ENCODE data around the gene SOD2.
A peak's percentile ranks its signal among the peaks of the same experiment; 100 is the strongest.
"Not testable (repeated sequence)": the region's sequence is repeated elsewhere in the genome, so short reads cannot be mapped to it uniquely, and the experiment has no call there.

The SOD2 gene

DNA sequence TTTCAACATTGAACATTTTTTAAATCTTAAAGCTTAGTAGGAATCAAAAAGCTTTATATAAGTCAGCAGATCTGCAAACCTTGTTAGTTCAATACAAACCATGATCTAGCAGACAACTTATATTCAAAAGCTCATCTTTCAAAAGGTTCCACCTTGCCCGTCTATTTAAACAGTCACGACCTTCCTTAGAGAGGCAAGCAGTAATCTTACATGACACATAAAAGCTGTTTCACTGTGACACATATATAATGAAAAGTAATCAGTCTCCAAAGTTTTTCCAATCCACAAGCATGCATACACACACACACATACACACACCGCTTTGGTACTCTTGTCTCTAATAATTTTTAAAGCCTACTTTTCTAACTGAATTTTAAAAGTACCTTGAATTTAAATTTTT is 12.9 kb downstream of the SOD2 start:
- DNase-seq: no peak

DNA sequence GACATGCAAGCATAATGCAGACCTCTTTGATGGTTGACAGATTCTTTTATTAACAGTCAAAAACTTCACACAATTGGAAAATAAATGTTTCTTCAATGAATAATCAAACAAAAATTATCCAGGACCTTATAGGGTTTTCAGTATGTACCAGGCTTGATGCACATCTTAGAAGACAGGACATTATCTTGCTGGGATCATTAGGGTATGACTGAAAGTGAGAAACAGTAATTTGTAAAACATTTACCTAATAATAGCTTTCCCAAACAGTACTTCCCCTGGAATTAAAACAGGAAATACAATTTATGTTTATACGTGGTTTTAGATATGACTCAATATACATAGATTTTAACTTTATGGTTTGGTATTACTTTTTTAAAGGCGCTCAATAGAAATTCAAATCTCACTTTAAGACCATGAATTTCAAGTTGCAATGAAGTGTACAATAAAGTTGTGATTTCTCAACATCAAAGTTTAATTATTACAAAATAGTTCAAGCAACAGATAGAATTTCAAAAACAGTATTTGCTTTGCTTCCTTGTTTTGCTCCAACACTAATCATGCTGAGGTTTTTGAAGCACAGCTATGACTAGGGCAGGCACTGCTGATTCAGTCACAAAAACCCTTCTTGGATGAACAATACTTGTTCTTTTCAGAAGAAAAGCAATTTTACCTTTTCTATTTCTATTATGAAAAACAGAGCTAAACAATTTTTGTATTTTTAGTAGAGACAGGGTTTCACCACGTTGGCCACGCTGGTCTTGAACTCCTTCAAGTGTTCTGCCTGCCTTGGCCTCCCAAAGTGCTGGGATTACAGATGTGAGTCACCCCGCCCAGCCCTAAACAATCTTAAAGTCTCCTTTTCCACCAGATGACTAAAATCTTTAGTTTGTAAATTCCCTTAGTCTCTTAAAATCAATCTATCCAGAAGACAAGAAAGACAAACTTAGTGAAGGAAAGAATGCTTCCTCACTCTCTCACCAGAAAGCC is 13.7 kb downstream of the SOD2 start:
- DNase-seq: peak; percentile 23

DNA sequence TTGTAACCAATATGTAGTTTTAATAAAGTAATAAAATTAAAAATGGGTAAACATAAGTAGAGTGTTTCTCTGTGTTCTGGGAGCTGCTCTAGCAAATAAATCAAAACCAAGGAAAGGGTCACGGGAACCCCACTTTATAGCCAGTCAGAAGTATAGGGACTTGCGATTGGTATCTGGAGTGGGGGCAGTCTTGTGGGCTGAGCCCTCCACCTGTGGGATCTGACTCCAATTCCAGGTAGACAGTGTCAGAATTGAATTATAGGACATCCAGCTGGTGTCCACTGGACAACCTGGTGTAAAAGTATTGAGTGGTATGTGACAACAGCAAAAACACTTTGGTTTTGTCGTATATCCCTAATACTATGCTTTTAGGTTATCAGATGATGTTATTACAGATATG is 14.5 kb downstream of the SOD2 start:
- no peak for DNase-seq

DNA sequence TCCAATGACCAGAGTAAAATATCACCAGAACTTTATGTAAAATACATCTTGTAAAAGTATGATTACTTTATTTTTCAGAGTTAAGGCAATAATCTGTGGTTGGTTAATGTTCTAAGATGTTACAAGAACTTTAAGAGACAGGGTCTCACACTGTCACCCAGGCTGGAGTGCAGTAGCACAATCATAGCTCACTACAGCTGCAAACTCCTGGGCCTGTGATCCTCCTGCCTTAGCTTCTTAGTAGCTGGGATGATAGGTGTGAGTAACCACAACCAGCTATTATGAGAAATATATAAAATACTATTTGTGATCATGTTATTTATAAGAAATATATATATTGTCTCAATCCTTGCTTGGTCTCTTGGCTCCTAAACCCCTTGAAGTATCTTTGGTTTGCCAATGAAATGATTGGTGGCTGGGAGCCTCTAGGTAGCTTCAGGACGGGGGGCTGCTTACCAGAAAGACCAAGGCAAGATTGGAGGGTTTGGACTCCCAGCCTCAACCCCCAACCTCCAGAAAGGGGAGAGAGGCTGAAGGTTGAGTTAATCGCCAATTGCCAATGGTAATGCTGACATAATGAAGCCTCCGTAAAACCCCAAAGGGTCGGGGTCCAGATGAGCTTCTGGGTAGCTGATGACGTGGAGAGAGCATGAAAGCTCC is 15.4 kb downstream of the SOD2 start:
- no peak for DNase-seq

DNA sequence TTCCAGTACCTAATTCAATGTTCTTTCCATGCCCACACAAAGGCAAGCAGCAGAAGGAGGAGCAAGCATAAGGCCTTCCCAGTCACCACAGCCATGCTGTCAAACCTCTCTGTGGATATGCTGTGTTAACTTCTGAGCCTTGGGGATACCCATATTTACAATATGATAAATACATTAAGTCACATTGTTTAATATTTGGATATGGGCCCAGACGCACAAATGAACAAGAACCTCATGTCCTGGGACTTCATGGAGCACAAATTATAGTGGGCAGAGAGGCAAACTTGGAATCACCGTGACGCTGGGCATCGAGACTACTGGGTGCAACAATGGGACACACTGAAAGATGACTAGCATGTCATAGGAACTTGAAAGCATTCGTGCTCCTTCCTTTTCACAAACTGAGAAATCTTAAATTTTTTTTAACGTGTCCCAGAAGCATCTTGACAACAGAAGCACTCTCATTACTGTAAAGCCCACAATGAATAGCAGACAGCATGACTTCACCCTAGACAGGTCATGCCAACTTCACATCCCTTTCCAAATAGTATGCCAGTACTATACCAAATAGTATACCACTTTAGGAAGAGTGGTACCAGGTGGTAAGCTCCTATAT is 16.0 kb downstream of the SOD2 start:
- DNase-seq: no peak

DNA sequence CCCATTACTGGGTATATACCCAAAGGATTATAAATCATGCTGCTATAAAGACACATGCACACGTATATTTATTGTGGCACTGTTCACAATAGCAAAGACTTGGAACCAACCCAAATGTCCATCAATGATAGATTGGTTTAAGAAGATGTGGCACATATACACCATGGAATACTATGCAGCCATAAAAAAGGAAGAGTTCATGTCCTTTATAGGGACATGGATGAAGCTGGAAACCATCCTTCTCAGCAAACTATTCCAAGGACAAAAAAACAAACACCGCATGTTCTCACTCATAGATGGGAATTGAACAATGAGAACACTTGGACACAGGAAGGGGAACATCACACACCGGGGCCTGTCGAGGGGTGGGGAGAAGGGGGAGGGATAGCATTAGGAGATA is 16.8 kb downstream of the SOD2 start:
- not testable (repeated sequence) for DNase-seq

DNA sequence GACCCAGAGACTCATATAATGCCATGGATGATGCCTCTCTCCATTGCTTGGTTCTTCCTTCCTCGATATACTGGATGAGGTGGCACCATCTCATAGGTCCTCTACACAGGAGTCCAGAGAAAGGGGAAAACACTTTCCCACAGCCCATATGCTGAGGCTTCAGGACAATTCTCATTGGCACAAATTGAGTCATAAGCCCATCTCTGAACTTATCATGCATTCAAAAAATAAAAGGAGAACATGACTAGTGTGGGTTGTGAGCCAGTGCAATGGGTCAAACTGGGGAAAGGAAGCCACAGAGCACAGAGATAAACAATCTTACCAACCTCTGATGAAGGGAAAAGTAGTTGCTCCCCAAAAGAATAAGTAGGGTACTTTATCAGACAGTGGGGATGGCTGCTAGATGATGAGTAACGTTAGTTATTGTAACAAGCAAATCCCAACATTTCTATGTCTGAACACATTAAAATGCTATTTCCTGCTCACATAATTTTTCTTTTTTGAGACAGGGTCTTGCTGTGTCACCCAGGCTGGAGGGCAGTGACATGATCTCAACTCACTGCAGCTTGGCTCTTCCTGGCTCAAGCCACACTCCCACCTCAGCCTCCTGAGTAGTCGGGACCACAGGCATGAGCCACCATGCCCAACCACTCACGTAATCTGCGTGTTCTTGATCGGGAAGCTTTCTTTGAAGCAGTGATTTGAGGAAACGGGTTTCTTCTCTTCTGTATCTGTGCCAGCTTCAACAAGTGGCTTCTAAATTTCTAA is 27.0 kb downstream of the SOD2 start:
- no peak for DNase-seq

DNA sequence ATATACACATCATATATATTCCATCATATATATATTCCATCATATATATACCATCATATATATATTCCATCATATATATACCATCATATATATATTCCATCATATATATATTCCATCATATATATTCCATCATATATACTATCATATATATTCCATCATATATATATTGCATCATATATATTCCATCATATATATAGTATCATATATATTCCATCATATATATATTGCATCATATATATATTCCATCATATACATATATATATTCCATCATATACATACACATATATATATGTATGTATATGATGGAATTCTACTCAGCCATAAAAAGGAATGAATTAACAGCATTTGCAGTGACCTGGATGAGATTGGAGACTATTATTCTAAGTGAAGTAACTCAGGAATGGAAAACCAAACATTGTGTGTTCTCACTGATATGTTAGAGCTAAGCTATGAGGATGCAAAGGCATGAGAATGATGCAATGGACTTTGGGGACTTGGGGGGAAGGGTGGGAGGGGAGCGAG is 29.6 kb downstream of the SOD2 start:
- not testable (repeated sequence) for DNase-seq

DNA sequence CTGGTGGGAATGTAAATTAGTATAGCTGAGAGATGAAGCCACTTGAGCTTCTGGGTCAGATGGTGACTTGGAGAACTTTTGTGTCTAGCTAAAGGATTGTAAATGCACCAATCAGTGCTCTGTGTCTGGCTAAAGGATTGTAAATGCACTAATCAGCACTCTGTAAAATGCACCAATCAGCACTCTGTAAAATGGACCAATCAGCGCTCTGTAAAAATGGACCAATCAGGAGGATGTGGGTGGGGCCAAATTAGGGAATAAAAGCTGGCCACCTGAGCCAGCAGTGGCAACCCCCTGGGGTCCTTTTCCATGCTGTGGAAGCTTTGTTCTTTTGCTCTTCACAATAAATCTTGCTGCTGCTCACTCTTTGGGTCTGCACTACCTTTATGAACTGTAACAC is 31.1 kb downstream of the SOD2 start:
- not testable (repeated sequence) for DNase-seq

DNA sequence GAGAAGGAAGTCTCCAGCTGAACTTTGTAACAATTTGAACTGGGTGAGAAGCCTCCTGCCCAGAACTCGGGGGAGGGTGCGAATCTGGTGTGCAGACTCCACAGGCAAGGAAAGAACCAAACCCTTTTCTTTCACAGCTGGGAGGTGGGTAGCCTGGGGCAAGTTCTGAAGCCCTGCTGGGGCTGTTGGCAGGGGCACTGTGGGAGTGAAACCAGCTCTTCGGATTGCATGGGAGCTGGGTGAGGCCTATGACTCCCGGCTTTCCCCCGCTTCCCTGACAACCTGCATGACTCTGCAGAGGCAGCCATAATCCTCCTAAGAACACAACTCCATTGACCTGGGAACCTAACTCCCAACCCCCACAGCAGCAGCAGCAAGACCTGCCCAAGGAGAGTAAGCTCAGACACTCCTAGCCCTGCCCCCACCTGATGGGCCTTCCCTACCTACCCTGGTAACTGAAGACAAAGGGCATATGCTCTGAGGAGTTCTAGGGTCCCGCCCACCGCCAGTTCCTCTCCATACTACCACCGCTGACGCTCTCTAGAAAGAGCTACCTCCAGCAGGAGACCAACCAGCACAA is 37.5 kb downstream of the SOD2 start:
- no peak for DNase-seq

DNA sequence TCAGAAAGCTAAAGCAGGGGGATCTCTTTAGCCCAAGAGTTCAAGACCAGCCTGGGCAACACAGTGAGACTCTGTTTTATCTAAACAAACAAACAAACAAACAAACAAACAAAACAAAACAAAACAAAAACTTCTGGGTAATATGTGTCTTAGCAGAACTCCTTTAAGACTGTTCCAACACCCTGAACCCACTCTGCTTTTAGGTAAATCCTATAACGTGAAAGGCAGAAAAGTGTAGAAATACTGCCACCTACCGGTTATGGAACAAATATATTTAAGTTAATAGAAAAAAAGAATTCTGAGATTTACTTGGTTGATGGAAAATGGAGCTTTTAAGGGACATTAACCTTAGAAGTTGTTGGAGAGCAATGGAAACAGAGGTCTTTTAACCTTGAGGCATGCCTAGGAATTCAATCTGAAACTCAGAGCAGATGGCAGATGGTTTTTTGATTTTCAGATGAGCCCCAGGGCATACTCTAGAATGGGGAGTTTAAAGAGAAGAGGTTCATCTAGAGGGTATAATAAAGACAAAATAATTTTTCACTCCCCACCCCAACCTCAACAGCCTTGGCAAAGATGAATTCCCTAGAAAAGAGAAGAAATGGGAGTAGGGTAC is 38.5 kb downstream of the SOD2 start:
- DNase-seq: no peak

DNA sequence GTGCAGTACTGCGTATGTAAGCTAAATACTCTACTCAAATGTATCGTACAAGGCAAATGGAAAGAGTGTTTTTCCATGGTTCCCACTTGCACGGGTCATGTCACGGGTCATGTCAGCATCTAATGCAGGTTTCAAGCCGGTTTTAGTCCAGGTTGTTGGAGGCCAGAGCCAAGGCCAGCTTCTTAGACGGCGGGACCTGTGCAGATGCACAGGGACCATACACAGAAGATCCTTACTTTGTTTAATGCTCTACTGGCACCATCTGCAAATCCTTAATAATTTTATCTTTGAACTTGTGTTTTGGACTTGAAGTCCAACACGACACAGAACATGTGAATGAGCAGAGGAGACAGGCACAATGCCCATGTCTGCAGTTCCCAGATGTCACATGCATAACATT is 42.7 kb downstream of the SOD2 start:
- DNase-seq: no peak

DNA sequence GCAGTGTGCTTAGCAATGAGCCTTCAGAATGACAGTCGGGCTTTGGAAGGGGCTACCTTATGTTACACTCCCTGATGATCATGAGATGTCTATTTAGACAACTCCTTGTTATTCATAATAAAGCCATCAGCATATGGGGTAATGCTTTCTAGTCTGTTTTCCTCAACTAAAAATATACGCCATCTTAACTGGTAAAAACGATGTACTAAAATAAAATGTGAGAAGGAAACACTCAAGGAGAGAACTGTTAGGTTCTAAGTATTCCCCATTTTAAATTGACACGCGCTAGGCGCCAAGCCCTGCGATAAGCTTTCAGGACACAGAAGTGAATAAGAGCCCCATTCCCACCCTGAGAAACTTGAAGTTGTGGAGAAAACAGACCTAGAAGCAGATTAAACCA is 43.6 kb downstream of the SOD2 start:
- no peak for DNase-seq

DNA sequence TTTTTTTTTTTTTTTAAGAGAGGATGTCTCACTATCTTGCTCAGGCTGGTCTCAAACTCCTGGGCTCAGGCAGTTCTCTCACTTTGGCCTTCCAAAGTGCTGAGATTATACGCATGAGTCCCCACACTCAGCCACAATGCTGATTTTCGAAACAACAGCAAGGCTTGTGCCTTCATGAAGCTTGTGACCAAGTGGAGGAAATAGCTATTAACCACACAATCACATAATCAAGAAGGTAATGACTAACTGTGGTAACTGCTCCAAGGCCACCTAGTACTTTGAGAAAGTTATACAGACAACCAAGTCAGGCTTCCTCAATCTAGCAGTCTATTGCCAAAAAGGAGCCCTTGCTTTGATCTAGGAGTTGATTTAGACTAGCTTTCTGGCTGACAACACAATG is 46.3 kb downstream of the SOD2 start:
- DNase-seq: no peak

DNA sequence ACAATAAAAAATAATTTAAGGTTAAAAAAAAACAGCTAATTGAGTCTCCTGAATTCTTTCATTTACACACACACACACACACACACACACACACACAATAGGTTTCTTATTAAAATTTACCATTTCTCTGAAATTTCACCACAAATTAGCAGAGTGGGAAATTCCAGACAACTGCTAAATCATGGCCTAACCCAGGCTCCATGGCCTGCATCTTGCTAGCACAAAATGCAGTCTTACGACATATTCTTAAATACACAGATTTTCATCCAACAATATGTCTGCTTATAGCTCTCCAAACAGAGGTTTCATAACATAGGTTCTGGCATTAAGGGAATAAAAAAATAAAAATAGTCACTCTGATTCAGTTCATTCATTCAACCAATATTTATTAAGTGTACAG is 46.9 kb downstream of the SOD2 start:
- no peak for DNase-seq

DNA sequence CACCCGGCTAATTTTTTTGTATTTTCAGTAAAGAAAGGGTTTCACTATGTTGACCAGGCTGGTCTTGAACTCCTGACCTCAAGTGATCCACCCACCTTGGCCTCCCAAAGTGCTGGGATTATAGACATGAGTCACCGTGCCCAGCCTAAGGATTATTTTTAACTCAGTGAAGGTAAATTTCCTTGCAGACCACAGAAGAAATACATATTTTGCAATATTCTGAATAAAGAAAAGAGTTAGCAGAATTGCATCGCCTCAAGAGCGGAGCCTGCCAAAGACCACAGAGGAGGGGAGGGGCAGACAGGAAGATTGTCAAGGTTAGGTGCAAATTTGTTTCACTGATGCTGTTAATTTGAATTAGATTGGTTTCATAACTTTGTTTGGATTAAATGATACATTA is 47.4 kb downstream of the SOD2 start:
- no peak for DNase-seq

All from stimulated activated naive CD4-positive, alpha-beta T cell treated with Interleukin-2 at 50 U/mL for 16 hours (primary cell).